ENCODE results near the gene LOX. TPM values are rescaled to one million over a fixed set of nuclear protein-coding genes. Genes with fewer than 3 reads are reported as not detected.

LOX gene
- 35.4 and 48.8 TPM in 2 replicates for total RNA-seq

GRCh38 chr5:122078116-122079110 is at the start of gene LOX:
Gene LOX (minus strand): TSS chr5:122078259. CDS start chr5:122077985, 274 bp downstream.

Other genes with a start within 250 kb of the LOX start
- gene FTMT, start 226.4 kb downstream of the LOX start, total RNA-seq: not detected in 2 replicates
- 28.9 and 29.8 TPM in 2 replicates for gene SRFBP1, start 116.3 kb downstream of the LOX start, total RNA-seq
- not detected in 2 replicates for gene ZNF474, start 51.3 kb upstream of the LOX start, total RNA-seq
- 12.7 and 19.8 TPM in 2 replicates for gene SNCAIP, start 234.0 kb upstream of the LOX start, total RNA-seq

Measured in epithelial cell of umbilical artery (primary cell).